ENCODE results near the gene RAB1B.
"Not testable (repeated sequence)": the region's sequence is repeated elsewhere in the genome, so short reads cannot be mapped to it uniquely, and the experiment has no call there.

The RAB1B gene

DNA sequence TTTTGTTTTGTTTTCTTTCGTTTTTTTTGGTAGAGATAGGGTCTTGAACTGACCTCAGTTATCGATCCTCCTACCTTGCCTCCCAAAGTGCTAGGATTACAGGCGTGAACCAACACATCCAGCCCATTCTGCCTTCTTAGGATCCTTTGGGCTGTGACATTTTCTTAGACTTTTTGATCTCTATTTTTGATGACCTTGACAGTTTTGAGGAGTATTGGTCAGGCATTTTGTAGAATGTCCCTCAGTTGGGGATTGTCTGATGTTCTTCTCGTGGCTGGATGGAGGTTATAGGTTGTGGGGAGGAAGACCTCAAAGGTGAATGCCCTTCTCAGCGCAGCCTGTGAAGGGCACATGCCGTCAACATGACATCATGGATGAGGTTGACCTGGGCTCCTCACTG lies 19.5 kb upstream of the RAB1B start:
- Histone ChIP-seq H3K9me2 (ENCODE audit: low read depth, low read length) (no peaks in the 10 kb centered on the region), H3K27me3 (ENCODE audit: insufficient read depth, low read length) (no peaks in the 10 kb centered on the region), H3K27ac (ENCODE audit: low read depth, low read length, poor library complexity, severe bottlenecking) (no peak overlapping the region), H3K4me2 (ENCODE audit: low read length) (no peak overlapping the region), H3K36me3 (ENCODE audit: insufficient read depth, low read length) (peaks cover 31% of the 10 kb centered on the region), H3K9me3 (ENCODE audit: low read length) (no peaks in the 10 kb centered on the region), H3K4me3 (ENCODE audit: low read depth, low read length, poor library complexity, severe bottlenecking) (no peak overlapping the region), H3K4me1 (ENCODE audit: insufficient read depth, low read length, severe bottlenecking) (no peaks in the 10 kb centered on the region), H3K9ac (ENCODE audit: low read length) (no peak overlapping the region), H3F3A (ENCODE audit: insufficient read depth, low read length) (no peaks in the 10 kb centered on the region), H3K79me2 (ENCODE audit: insufficient read depth, low read length) (no peaks in the 10 kb centered on the region), H4K20me1 (ENCODE audit: insufficient read depth, low read length) (no peaks in the 10 kb centered on the region), H2AFZ (ENCODE audit: low read length) (no peak overlapping the region)
- TF ChIP-seq EZH2 (IDR thresholded peaks at IDR 0.05; ENCODE audit: borderline replicate concordance, low read length) = no peak
- TF ChIP-seq, protein P1, sequence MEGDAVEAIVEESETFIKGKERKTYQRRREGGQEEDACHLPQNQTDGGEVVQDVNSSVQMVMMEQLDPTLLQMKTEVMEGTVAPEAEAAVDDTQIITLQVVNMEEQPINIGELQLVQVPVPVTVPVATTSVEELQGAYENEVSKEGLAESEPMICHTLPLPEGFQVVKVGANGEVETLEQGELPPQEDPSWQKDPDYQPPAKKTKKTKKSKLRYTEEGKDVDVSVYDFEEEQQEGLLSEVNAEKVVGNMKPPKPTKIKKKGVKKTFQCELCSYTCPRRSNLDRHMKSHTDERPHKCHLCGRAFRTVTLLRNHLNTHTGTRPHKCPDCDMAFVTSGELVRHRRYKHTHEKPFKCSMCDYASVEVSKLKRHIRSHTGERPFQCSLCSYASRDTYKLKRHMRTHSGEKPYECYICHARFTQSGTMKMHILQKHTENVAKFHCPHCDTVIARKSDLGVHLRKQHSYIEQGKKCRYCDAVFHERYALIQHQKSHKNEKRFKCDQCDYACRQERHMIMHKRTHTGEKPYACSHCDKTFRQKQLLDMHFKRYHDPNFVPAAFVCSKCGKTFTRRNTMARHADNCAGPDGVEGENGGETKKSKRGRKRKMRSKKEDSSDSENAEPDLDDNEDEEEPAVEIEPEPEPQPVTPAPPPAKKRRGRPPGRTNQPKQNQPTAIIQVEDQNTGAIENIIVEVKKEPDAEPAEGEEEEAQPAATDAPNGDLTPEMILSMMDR (IDR thresholded peaks at IDR 0.05; ENCODE audit: low read length) = no peak

DNA sequence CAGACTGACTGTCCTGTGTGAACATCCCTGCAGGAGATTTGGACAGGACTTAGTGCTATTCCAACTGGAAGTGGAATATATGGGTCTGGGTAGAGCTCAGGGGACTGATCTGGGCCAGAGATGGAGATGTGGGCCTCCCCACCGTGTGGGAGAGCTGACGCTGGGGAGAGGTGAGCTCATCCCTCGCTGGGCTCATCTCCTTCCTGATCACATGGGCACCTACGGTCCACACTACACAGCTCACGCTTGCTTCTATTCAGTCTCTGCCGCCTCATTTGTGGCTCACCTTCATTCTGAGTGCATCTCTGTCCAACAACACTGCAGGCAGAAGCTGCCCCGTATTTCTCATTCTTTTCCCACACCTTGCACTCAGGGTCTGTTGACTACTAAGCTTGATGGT lies 16.6 kb upstream of the RAB1B start:
- TF ChIP-seq, protein P1 (IDR thresholded peaks at IDR 0.05; ENCODE audit: low read length) = no peak
- no peak for TF ChIP-seq EZH2 (IDR thresholded peaks at IDR 0.05; ENCODE audit: borderline replicate concordance, low read length)
- H3K79me2 ChIP-seq (ENCODE audit: insufficient read depth, low read length) = no peaks in the 10 kb centered on the region
- no peak overlapping the region for H2AFZ ChIP-seq (ENCODE audit: low read length)
- H3K9ac ChIP-seq (ENCODE audit: low read length) = no peak overlapping the region
- H3K27me3 ChIP-seq (ENCODE audit: insufficient read depth, low read length) = no peaks in the 10 kb centered on the region
- no peaks in the 10 kb centered on the region for H3K9me3 ChIP-seq (ENCODE audit: low read length)
- no peak overlapping the region for H3K27ac ChIP-seq (ENCODE audit: low read depth, low read length, poor library complexity, severe bottlenecking)
- H3K36me3 ChIP-seq (ENCODE audit: insufficient read depth, low read length) = peaks cover 23% of the 10 kb centered on the region
- no peaks in the 10 kb centered on the region for H3K9me2 ChIP-seq (ENCODE audit: low read depth, low read length)
- H3K4me3 ChIP-seq (ENCODE audit: low read depth, low read length, poor library complexity, severe bottlenecking) = no peak overlapping the region
- no peaks in the 10 kb centered on the region for H3F3A ChIP-seq (ENCODE audit: insufficient read depth, low read length)
- H3K4me1 ChIP-seq (ENCODE audit: insufficient read depth, low read length, severe bottlenecking) = peaks cover 9% of the 10 kb centered on the region
- no peaks in the 10 kb centered on the region for H4K20me1 ChIP-seq (ENCODE audit: insufficient read depth, low read length)
- no peak overlapping the region for H3K4me2 ChIP-seq (ENCODE audit: low read length)

DNA sequence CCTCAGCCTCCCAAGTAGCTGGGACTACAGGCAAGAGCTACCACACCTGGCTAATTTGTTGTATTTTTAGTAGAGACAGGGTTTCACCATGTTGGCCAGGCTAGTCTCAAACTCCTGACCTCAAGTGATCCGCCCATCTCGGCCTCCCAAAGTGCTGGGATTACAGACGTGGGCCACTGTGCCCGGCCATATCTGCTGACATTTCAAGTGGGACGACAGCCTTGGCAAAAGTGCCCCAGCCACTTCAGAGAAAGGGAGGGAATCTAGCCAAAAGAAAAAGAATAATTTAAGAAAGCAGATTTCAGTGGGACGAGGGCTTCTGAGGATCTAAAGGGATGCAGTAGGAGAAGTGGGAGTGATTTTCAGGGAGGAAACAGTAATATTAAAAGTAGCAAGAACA lies 15.4 kb upstream of the RAB1B start:
- not testable (repeated sequence) for H3K4me2 ChIP-seq (ENCODE audit: low read length); H3K9me3 ChIP-seq (ENCODE audit: low read length); H3K27ac ChIP-seq (ENCODE audit: low read depth, low read length, poor library complexity, severe bottlenecking); H4K20me1 ChIP-seq (ENCODE audit: insufficient read depth, low read length); H3K4me3 ChIP-seq (ENCODE audit: low read depth, low read length, poor library complexity, severe bottlenecking); H3K79me2 ChIP-seq (ENCODE audit: insufficient read depth, low read length); H3F3A ChIP-seq (ENCODE audit: insufficient read depth, low read length); H3K27me3 ChIP-seq (ENCODE audit: insufficient read depth, low read length); H3K9ac ChIP-seq (ENCODE audit: low read length); H2AFZ ChIP-seq (ENCODE audit: low read length); H3K9me2 ChIP-seq (ENCODE audit: low read depth, low read length)
- Histone ChIP-seq H3K4me1 (ENCODE audit: insufficient read depth, low read length, severe bottlenecking) (peaks cover 11% of the 10 kb centered on the region), H3K36me3 (ENCODE audit: insufficient read depth, low read length) (peaks cover 18% of the 10 kb centered on the region)

DNA sequence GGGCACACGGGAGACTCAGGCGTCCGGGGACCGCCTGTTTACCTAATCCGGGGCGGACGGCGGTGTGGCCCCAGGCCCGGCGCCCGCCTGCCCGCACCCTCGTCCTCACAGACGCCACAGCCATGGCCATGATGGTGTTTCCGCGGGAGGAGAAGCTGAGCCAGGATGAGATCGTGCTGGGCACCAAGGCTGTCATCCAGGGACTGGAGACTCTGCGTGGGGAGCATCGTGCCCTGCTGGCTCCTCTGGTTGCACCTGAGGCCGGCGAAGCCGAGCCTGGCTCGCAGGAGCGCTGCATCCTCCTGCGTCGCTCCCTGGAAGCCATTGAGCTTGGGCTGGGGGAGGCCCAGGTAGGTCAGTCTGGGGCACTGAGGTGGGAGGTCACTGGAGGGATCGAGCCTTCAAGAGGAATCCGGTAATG lies 10.0 kb upstream of the RAB1B start:
- Histone ChIP-seq H3K4me1 (ENCODE audit: insufficient read depth, low read length, severe bottlenecking) (peaks cover 19% of the 10 kb centered on the region), H3F3A (ENCODE audit: insufficient read depth, low read length) (no peaks in the 10 kb centered on the region), H3K9ac (ENCODE audit: low read length) (peak overlapping the region; percentile 90), H3K27ac (ENCODE audit: low read depth, low read length, poor library complexity, severe bottlenecking) (no peak overlapping the region), H3K79me2 (ENCODE audit: insufficient read depth, low read length) (no peaks in the 10 kb centered on the region), H3K36me3 (ENCODE audit: insufficient read depth, low read length) (peaks cover 33% of the 10 kb centered on the region), H3K9me2 (ENCODE audit: low read depth, low read length) (no peaks in the 10 kb centered on the region), H3K4me2 (ENCODE audit: low read length) (peak overlapping the region; percentile 95), H3K27me3 (ENCODE audit: insufficient read depth, low read length) (no peaks in the 10 kb centered on the region), H3K4me3 (ENCODE audit: low read depth, low read length, poor library complexity, severe bottlenecking) (peak overlapping the region; percentile 85), H2AFZ (ENCODE audit: low read length) (no peak overlapping the region), H3K9me3 (ENCODE audit: low read length) (no peaks in the 10 kb centered on the region), H4K20me1 (ENCODE audit: insufficient read depth, low read length) (no peaks in the 10 kb centered on the region)
- no peak for TF ChIP-seq EZH2 (IDR thresholded peaks at IDR 0.05; ENCODE audit: borderline replicate concordance, low read length)
- TF ChIP-seq, protein P1 (IDR thresholded peaks at IDR 0.05; ENCODE audit: low read length) = no peak
